Loucy (cell line): ENCODE measurements around the gene SALL3.

Experiments
- H2AFZ ChIP-seq: fragments of 200-600 bp; sonication (generic); 2 replicates; pipeline ENCODE4 v1.6.0; 2016; ENCODE audit warnings: antibody characterized with exemption, mild to moderate bottlenecking, low read length, moderate library complexity
- H3F3A ChIP-seq: fragments of 200-600 bp; 2 replicates; pipeline ENCODE4 v1.6.0; 2016; ENCODE audit warnings: antibody characterized with exemption, low read depth, mild to moderate bottlenecking
- H3K27me3 ChIP-seq: fragments of 200-600 bp; sonication (generic); 2 replicates; pipeline ENCODE4 v1.6.1; 2014; ENCODE audit warnings: low read length, mild to moderate bottlenecking; ENCODE audit not compliant: insufficient read depth, poor library complexity, severe bottlenecking
- H3K36me3 ChIP-seq: fragments of 200-600 bp; sonication (generic); 2 replicates; pipeline ENCODE4 v1.6.1; 2016; ENCODE audit warnings: low read length; ENCODE audit not compliant: insufficient read depth
- H3K4me1 ChIP-seq: fragments of 200-600 bp; sonication (generic); 2 replicates; pipeline ENCODE4 v1.5.1; 2014; ENCODE audit warnings: low read length, mild to moderate bottlenecking; ENCODE audit not compliant: insufficient read depth, poor library complexity, severe bottlenecking
- H3K4me2 ChIP-seq: fragments of 200-600 bp; sonication (generic); 2 replicates; pipeline ENCODE4 v1.6.0; 2014; ENCODE audit warnings: antibody characterized with exemption, low read length, low read depth, mild to moderate bottlenecking; ENCODE audit not compliant: poor library complexity, severe bottlenecking
- H3K4me3 ChIP-seq: fragments of 200-600 bp; sonication (generic); 2 replicates; pipeline ENCODE4 v1.5.1; 2014; ENCODE audit warnings: low read length, mild to moderate bottlenecking, mixed read lengths; ENCODE audit not compliant: poor library complexity, severe bottlenecking
- H3K79me2 ChIP-seq: fragments of 200-600 bp; sonication (generic); 2 replicates; pipeline ENCODE4 v1.6.1; 2014; ENCODE audit warnings: low read length; ENCODE audit not compliant: insufficient read depth
- H3K9ac ChIP-seq: fragments of 200-600 bp; sonication (generic); 2 replicates; pipeline ENCODE4 v1.6.0; 2014; ENCODE audit warnings: mild to moderate bottlenecking, low read depth, low read length, moderate library complexity; ENCODE audit not compliant: poor library complexity, severe bottlenecking
- H3K9me2 ChIP-seq: fragments of 200-600 bp; sonication (generic); replicated peaks from 2 replicates; pipeline ENCODE4 v1.6.1; 2016; ENCODE audit warnings: low read depth, low read length, mixed read lengths
- H3K9me3 ChIP-seq: fragments of 200-600 bp; sonication (generic); 2 replicates; pipeline ENCODE4 v1.6.1; 2014; ENCODE audit warnings: mild to moderate bottlenecking, antibody characterized with exemption, low read length, low read depth; ENCODE audit not compliant: insufficient read depth
- H4K20me1 ChIP-seq: fragments of 200-600 bp; sonication (generic); 2 replicates; pipeline ENCODE4 v1.6.0; 2014; ENCODE audit warnings: antibody characterized with exemption, low read length, mild to moderate bottlenecking; ENCODE audit not compliant: insufficient read depth, poor library complexity, severe bottlenecking
- EZH2phosphoT487 ChIP-seq: fragments of 200-600 bp; IDR thresholded peaks from 2 replicates; pipeline ENCODE4 v1.6.1; 2018; ENCODE audit warnings: antibody characterized with exemption, mild to moderate bottlenecking, moderate library complexity, borderline replicate concordance
- TF ChIP-seq, protein P1 (sequence below): fragments of 200-600 bp; sonication (generic); conservative IDR thresholded peaks from 2 replicates; pipeline ENCODE4 v1.5.1; 2014; ENCODE audit warnings: mild to moderate bottlenecking, antibody characterized with exemption, low read length

SALL3 gene

GRCh38 chr18:78993014-78993926, 13.7 kb downstream of the SALL3 start:
- H3K4me3 ChIP-seq: no peak overlapping the region
- TF ChIP-seq EZH2phosphoT487: no peak
- TF ChIP-seq, protein P1, sequence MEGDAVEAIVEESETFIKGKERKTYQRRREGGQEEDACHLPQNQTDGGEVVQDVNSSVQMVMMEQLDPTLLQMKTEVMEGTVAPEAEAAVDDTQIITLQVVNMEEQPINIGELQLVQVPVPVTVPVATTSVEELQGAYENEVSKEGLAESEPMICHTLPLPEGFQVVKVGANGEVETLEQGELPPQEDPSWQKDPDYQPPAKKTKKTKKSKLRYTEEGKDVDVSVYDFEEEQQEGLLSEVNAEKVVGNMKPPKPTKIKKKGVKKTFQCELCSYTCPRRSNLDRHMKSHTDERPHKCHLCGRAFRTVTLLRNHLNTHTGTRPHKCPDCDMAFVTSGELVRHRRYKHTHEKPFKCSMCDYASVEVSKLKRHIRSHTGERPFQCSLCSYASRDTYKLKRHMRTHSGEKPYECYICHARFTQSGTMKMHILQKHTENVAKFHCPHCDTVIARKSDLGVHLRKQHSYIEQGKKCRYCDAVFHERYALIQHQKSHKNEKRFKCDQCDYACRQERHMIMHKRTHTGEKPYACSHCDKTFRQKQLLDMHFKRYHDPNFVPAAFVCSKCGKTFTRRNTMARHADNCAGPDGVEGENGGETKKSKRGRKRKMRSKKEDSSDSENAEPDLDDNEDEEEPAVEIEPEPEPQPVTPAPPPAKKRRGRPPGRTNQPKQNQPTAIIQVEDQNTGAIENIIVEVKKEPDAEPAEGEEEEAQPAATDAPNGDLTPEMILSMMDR: no peak

DNA sequence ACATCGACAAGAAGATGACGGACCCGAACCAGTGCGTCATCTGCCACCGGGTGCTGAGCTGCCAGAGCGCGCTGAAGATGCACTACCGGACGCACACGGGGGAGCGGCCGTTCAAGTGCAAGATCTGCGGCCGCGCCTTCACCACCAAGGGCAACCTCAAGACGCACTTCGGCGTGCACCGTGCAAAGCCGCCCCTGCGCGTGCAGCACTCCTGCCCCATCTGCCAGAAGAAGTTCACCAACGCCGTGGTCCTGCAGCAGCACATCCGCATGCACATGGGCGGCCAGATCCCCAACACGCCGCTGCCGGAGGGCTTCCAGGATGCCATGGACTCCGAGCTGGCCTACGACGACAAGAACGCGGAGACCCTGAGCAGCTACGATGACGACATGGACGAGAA, 14.4 kb downstream of the SALL3 start:
- H3K9me2 ChIP-seq: no peaks in the 10 kb centered on the region
- no peaks in the 10 kb centered on the region for H3K27me3 ChIP-seq
- no peaks in the 10 kb centered on the region for H3K79me2 ChIP-seq
- H4K20me1 ChIP-seq: no peaks in the 10 kb centered on the region
- no peak overlapping the region for H3K9ac ChIP-seq
- no peak overlapping the region for H3K4me2 ChIP-seq
- H3K4me3 ChIP-seq: no peak overlapping the region
- TF ChIP-seq, protein P1: no peak
- TF ChIP-seq EZH2phosphoT487: no peak
- H3K36me3 ChIP-seq: no peaks in the 10 kb centered on the region
- H3K9me3 ChIP-seq: 0 out of 2 replicates have a peak, but pooled peaks cover 3% of the 10 kb centered on the region
- no peaks in the 10 kb centered on the region for H3F3A ChIP-seq
- no peak overlapping the region for H2AFZ ChIP-seq
- no peaks in the 10 kb centered on the region for H3K4me1 ChIP-seq

More at GRCh38 chr18:78993014-78993926, 13.7 kb downstream of the SALL3 start:
- Histone ChIP-seq H3K36me3 (no peaks in the 10 kb centered on the region), H3K9me2 (no peaks in the 10 kb centered on the region), H3K4me2 (no peak overlapping the region), H3K9me3 (0 out of 2 replicates have a peak, but pooled peaks cover 3% of the 10 kb centered on the region), H3K27me3 (no peaks in the 10 kb centered on the region), H3K4me1 (no peaks in the 10 kb centered on the region), H3F3A (no peaks in the 10 kb centered on the region), H3K9ac (no peak overlapping the region), H4K20me1 (no peaks in the 10 kb centered on the region), H3K79me2 (no peaks in the 10 kb centered on the region), H2AFZ (no peak overlapping the region)

GRCh38 chr18:78994531-78994930, 14.9 kb downstream of the SALL3 start:
- Histone ChIP-seq H3K4me3 (no peak overlapping the region), H3K36me3 (no peaks in the 10 kb centered on the region), H3K4me1 (no peaks in the 10 kb centered on the region), H3K9me3 (0 out of 2 replicates have a peak, but pooled peaks cover 3% of the 10 kb centered on the region), H3K9me2 (no peaks in the 10 kb centered on the region), H4K20me1 (no peaks in the 10 kb centered on the region), H3K9ac (no peak overlapping the region), H2AFZ (no peak overlapping the region), H3K4me2 (no peak overlapping the region), H3K79me2 (no peaks in the 10 kb centered on the region), H3K27me3 (no peaks in the 10 kb centered on the region), H3F3A (no peaks in the 10 kb centered on the region)
- no peak for TF ChIP-seq EZH2phosphoT487
- TF ChIP-seq, protein P1: no peak
